ENCODE data around the gene WDR1. TPM values are rescaled to one million over a fixed set of nuclear protein-coding genes. Genes with fewer than 3 reads are reported as not detected.
"Not testable (repeated sequence)": the region's sequence is repeated elsewhere in the genome, so short reads cannot be mapped to it uniquely, and the experiment has no call there.

The WDR1 gene
- total and polyA plus RNA-seq, 10 of the 15 experiments (the other 5 are each of a cell fraction or from before 2014, with no cell fraction given): 28.5 to 397 (median 290) TPM

DNA sequence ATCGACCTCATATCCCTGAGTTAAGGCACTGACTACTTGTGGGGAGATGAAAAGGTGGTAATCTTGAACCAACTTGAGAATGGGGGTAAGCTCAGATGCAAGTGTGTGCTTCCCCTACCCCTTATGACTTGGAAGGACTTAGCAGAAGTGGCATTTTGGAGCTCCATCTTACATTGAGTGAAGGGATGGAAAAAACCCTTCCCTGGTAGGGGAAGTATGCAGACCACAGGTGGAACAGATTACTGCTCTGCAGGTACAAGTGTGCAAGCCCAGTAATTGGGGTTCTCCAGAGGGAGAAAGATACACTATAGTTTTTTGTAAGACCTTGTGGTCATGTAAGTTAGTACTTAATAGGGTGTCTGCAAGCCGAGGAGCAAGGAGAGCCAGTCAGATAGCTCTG lies 12.2 kb upstream of the WDR1 start (continued):
- TF ChIP-seq, protein P1, sequence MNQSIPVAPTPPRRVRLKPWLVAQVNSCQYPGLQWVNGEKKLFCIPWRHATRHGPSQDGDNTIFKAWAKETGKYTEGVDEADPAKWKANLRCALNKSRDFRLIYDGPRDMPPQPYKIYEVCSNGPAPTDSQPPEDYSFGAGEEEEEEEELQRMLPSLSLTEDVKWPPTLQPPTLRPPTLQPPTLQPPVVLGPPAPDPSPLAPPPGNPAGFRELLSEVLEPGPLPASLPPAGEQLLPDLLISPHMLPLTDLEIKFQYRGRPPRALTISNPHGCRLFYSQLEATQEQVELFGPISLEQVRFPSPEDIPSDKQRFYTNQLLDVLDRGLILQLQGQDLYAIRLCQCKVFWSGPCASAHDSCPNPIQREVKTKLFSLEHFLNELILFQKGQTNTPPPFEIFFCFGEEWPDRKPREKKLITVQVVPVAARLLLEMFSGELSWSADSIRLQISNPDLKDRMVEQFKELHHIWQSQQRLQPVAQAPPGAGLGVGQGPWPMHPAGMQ (IDR thresholded peaks at IDR 0.05; ENCODE audit: borderline replicate concordance): no peak

- H3K27me3 ChIP-seq (replicated peaks in 1 of 2; ENCODE audit: control insufficient read depth in 2 of 2, insufficient read depth in 2 of 2, low read length in 1 of 2); H3K4me1 ChIP-seq (ENCODE audit: control insufficient read depth, insufficient read depth, low read length); in situ Hi-C loops (cut with MboI); H3K4me2 ChIP-seq (ENCODE audit: control insufficient read depth, insufficient read depth); H2AFZ ChIP-seq (ENCODE audit: control insufficient read depth, low read depth, low read length); H3K9me3 ChIP-seq (replicated peaks; ENCODE audit: control insufficient read depth, insufficient read depth, low read length); H3K79me2 ChIP-seq (ENCODE audit: control insufficient read depth, insufficient read depth, low read length); H3K4me3 ChIP-seq; H3K36me3 ChIP-seq (ENCODE audit: control insufficient read depth in 2 of 2, insufficient read depth in 2 of 2, low read length in 1 of 2); intact Hi-C loops (cut with micrococcal nuclease; ENCODE audit: unreplicated experiment); ATAC-seq; FAIRE-seq; DNase-seq (ENCODE audit: low read depth, low spot score); H4K20me1 ChIP-seq (ENCODE audit: control insufficient read depth, insufficient read depth); H3K9ac ChIP-seq (ENCODE audit: control insufficient read depth, insufficient read depth, low read length); CTCF ChIA-PET; BruUV-seq (replicated peaks); H3K27ac ChIP-seq (ENCODE audit: control insufficient read depth, insufficient read depth): not testable (repeated sequence)
- RAD21 ChIA-PET (ENCODE audit: unreplicated experiment): interaction anchor here (2.5 kb wide), 1 partner anchor 10 kb away, joined by 16 read pairs; the partner anchor contains the start of gene WDR1
- SMC1A ChIA-PET (ENCODE audit: uncharacterized antibody, unreplicated experiment): interaction anchor here (3.1 kb wide), 1 partner anchor 8 kb away, joined by 18 read pairs; no protein-coding TSS in a partner anchor
- POLR2A ChIA-PET: interaction anchor here (1.5 kb wide), 1 partner anchor 9 kb away, joined by 4 read pairs; no protein-coding TSS in a partner anchor
- WGBS (ENCODE audit: insufficient coverage, insufficient replicate concordance, low lambda C conversion rate, missing lambda C conversion rate): 74% methylated on average over 7 of the region's 7 CpGs
Measured at GRCh38 chr4:10127531-10127930, 10.9 kb upstream of the WDR1 start.

DNA sequence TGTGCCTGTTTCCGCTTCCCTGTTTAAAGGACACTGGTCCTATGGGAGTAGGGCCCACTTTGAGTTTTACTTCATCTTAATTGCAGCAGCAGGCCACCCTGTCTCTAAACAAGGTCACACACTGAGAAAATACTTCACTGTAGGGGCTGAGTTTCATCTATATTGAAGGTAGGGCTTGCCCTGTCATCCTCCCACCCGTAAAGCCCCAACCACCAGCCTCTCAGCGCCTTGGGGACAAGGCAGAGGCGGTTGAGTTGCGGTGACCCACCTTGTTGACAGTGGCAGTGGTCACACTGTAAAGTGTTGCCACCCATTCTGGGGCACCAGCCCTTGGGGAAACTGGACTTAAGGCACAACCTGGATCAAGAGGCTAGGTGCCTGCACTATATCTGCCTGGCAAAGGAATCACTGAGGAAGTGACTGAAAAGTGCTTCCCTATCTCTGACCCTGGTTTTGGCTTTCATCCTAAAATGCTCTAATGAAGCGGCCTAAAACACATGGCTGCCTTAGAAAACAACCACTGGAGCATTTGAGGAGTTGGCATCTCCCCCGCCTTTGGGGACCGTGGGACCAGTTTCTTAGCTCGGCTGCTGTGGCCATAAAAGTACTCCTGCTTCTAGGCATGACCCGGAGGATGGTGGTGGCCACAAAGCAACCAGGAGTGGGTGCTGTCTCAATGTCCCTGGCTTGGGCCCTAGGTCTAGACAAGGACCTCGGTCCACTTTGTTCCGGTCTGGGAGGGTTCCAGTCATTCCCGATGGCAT lies 7.8 kb upstream of the WDR1 start:
- no peaks in the 10 kb centered on the region for H3K4me1 ChIP-seq (ENCODE audit: control insufficient read depth, insufficient read depth, low read length)
- 60% methylated on average over 13 of the region's 13 CpGs for WGBS (ENCODE audit: insufficient coverage, insufficient replicate concordance, low lambda C conversion rate, missing lambda C conversion rate)
- no peak for TF ChIP-seq RUNX3 (IDR thresholded peaks at IDR 0.05; ENCODE audit: low read length)
- no peaks in the 10 kb centered on the region for H4K20me1 ChIP-seq (ENCODE audit: control insufficient read depth, insufficient read depth)
- H2AFZ ChIP-seq (ENCODE audit: control insufficient read depth, low read depth, low read length): no peak overlapping the region
- FAIRE-seq: no peak
- H3K27me3 ChIP-seq (replicated peaks in 1 of 2; ENCODE audit: control insufficient read depth in 2 of 2, insufficient read depth in 2 of 2, low read length in 1 of 2): no peaks in the 10 kb centered on the region
- ChIA-PET POLR2A (interaction anchor here (1.4 kb wide), 1 partner anchor 7 kb away, joined by 3 read pairs; the partner anchor contains the start of gene WDR1), CTCF (no interaction called here), SMC1A (ENCODE audit: uncharacterized antibody, unreplicated experiment) (no interaction called here), RAD21 (ENCODE audit: unreplicated experiment) (no interaction called here)
- H3K4me3 ChIP-seq: no peak overlapping the region
- no peak overlapping the region for H3K4me2 ChIP-seq (ENCODE audit: control insufficient read depth, insufficient read depth)
- DNase-seq (ENCODE audit: low read depth, low spot score): no peak
- H3K9me3 ChIP-seq (replicated peaks; ENCODE audit: control insufficient read depth, insufficient read depth, low read length): no peaks in the 10 kb centered on the region
- in situ Hi-C loops (cut with MboI) (no loop called here), intact Hi-C loops (cut with micrococcal nuclease; ENCODE audit: unreplicated experiment) (no loop called here)
- H3K36me3 ChIP-seq (ENCODE audit: control insufficient read depth in 2 of 2, insufficient read depth in 2 of 2, low read length in 1 of 2): no peaks in the 10 kb centered on the region
- H3K9ac ChIP-seq (ENCODE audit: control insufficient read depth, insufficient read depth, low read length): no peak overlapping the region
- H3K79me2 ChIP-seq (ENCODE audit: control insufficient read depth, insufficient read depth, low read length): no peaks in the 10 kb centered on the region
- BruUV-seq (replicated peaks): no TSS peak
- H3K27ac ChIP-seq (ENCODE audit: control insufficient read depth, insufficient read depth): no peak overlapping the region
- no peak for ATAC-seq

Measured in GM12878 (cell line).